ENCODE results near the gene SLC22A12. TPM values are rescaled to one million over a fixed set of nuclear protein-coding genes. Genes with fewer than 3 reads are reported as not detected.

SLC22A12 gene
- total and polyA plus RNA-seq, 2 of the 8 experiments (the other 6 are each of a cell fraction or from before 2014, with no cell fraction given) = not detected

DNA sequence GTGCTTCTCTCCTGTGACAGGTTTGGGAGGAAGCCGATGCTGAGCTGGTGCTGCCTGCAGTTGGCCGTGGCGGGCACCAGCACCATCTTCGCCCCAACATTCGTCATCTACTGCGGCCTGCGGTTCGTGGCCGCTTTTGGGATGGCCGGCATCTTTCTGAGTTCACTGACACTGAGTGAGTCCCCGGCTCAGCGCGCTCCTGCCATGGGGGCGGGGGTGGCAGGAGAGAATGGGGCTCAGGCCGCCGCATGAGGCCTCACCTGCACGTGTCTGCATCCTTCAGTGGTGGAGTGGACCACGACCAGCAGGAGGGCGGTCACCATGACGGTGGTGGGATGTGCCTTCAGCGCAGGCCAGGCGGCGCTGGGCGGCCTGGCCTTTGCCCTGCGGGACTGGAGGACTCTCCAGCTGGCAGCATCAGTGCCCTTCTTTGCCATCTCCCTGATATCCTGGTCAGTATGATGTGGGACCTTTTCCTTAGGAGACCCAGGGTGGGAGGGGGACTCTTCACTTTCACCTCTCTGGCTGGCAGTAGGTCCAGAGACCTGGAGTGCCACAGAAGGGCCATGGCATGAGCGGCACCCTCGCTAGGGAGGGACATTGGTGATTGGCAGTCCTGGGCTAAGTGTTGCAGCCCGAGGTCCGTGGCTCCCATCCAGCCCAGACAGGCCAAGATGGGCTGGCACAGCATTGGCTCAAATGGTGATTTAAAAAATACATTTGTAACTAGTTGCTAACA lies 28.9 kb upstream of the SLC22A12 start:
- Histone ChIP-seq H3K79me2 (ENCODE audit: control insufficient read depth in 1 of 2, insufficient read depth in 2 of 2, low read length in 2 of 2) (no peaks in the 10 kb centered on the region), H3K36me3 (ENCODE audit: control insufficient read depth in 2 of 4, insufficient read depth in 4 of 4, low read length in 3 of 4) (no peaks in the 10 kb centered on the region), H2AFZ (ENCODE audit: low read length) (no peak overlapping the region), H3K18ac (ENCODE audit: extremely low read depth, low read length) (no peak overlapping the region), H3K9ac (replicated peaks in 1 of 4; ENCODE audit: extremely low read depth in 1 of 4, low read depth in 3 of 4, low read length in 3 of 4) (no peak overlapping the region), H3K4me1 (replicated peaks in 1 of 4; ENCODE audit: control insufficient read depth in 3 of 4, insufficient read depth in 4 of 4, low read length in 3 of 4) (peaks cover 0 to 47% (median 31%) of the 10 kb centered on the region in 4 experiments; a peak in 6 of 7 replicates), H2AK5ac (ENCODE audit: low read depth, low read length) (no peak overlapping the region), H2BK5ac (ENCODE audit: low read depth, low read length) (no peak overlapping the region), H4K91ac (replicated peaks; ENCODE audit: insufficient read length, low read length) (peak overlapping the region; percentile 29), H3K56ac (replicated peaks; ENCODE audit: insufficient read length, low read depth, low read length) (no peak overlapping the region), H2BK120ac (replicated peaks; ENCODE audit: low read depth, low read length) (no peak overlapping the region), H3K79me1 (ENCODE audit: low read depth, low read length) (no peaks in the 10 kb centered on the region), H3K4me3 (ENCODE audit: extremely low read depth in 1 of 4, insufficient read depth in 2 of 4, low read depth in 3 of 4, low read length in 4 of 4) (no peak overlapping the region), H3K14ac (ENCODE audit: insufficient read length) (no peak overlapping the region), H2BK20ac (ENCODE audit: low read length) (no peak overlapping the region), H3K23ac (ENCODE audit: insufficient read length) (no peak overlapping the region), H4K20me1 (replicated peaks in 1 of 2; ENCODE audit: control insufficient read depth in 1 of 2, insufficient read depth in 2 of 2, low read length in 2 of 2) (peaks cover 0 to 4% of the 10 kb centered on the region in 2 experiments), H3K27ac (ENCODE audit: low read depth, low read length) (no peak overlapping the region), H4K8ac (ENCODE audit: extremely low read depth, insufficient read depth, low read length) (no peak overlapping the region), H3K4ac (replicated peaks; ENCODE audit: insufficient read length, low read depth, low read length) (no peak overlapping the region), H2BK15ac (ENCODE audit: low read length) (peak overlapping the region; percentile 61; the same call in 1 of the 2 replicates), H2BK12ac (ENCODE audit: low read depth, low read length) (peak overlapping the region; percentile 39; the same call in 1 of the 2 replicates), H3K27me3 (replicated peaks in 1 of 4; ENCODE audit: control insufficient read depth in 3 of 4, extremely low read depth in 1 of 4, insufficient read depth in 3 of 4, low read length in 3 of 4) (no peaks in the 10 kb centered on the region; a peak in 3 of 7 replicates), H3K4me2 (ENCODE audit: insufficient read depth in 1 of 2, low read depth in 2 of 2, low read length in 2 of 2) (no peak overlapping the region), H3K23me2 (ENCODE audit: low read depth, low read length) (peaks cover 5% of the 10 kb centered on the region; the same call in 1 of the 2 replicates), H3K9me3 (ENCODE audit: insufficient read depth in 2 of 2, low read depth in 1 of 2, low read length in 1 of 2) (no peaks in the 10 kb centered on the region), H4K5ac (ENCODE audit: insufficient read length, low read depth, low read length) (no peak overlapping the region)
- FAIRE-seq = no peak
- DNase-seq (ENCODE audit: low read depth in 1 of 2, low spot score in 2 of 2) = no peak
- POLR2A ChIA-PET (ENCODE audit: partially characterized antibody) = interaction anchor here (1.2 kb wide), 1 partner anchor 67 kb away, joined by 3 read pairs; no protein-coding TSS in a partner anchor
- WGBS, 2 experiments (ENCODE audit: extremely low coverage in 1 of 2, insufficient coverage in 1 of 2, insufficient read length in 1 of 2, insufficient replicate concordance in 2 of 2, low coverage in 1 of 2, low lambda C conversion rate in 2 of 2, missing lambda C conversion rate in 1 of 2) = 92% methylated on average over 27 of the region's 29 CpGs; no CpG with 5 or more reads in 1 of the 2 experiments
- CTCF ChIA-PET (ENCODE audit: partially characterized antibody) = interaction anchor here (0.6 to 8.7 kb wide), 2 partner anchors 89 to 713 kb away, joined by 3 to 75 read pairs; no protein-coding TSS in a partner anchor
- TF ChIP-seq MAFK (IDR thresholded peaks at IDR 0.05; ENCODE audit: low read depth, low read length) = no peak
- TF ChIP-seq NANOG (IDR thresholded peaks at IDR 0.05; ENCODE audit: insufficient read depth, low read depth, low read length, poor library complexity, severe bottlenecking) = no peak
- no peak for TF ChIP-seq EP300 (IDR thresholded peaks at IDR 0.05; ENCODE audit: borderline replicate concordance in 1 of 2, low read depth in 2 of 2, low read length in 2 of 2)
- TF ChIP-seq USF2 (IDR thresholded peaks at IDR 0.05; ENCODE audit: low read length) = no peak
- TF ChIP-seq RAD21 (IDR thresholded peaks at IDR 0.05 in 1 of 2, conservative IDR thresholded peaks at IDR 0.05 in 1 of 2; ENCODE audit: low read depth in 2 of 2, low read length in 2 of 2) = no peak
- no peak for TF ChIP-seq E2F6 (IDR thresholded peaks at IDR 0.05)
- TF ChIP-seq, protein P1, sequence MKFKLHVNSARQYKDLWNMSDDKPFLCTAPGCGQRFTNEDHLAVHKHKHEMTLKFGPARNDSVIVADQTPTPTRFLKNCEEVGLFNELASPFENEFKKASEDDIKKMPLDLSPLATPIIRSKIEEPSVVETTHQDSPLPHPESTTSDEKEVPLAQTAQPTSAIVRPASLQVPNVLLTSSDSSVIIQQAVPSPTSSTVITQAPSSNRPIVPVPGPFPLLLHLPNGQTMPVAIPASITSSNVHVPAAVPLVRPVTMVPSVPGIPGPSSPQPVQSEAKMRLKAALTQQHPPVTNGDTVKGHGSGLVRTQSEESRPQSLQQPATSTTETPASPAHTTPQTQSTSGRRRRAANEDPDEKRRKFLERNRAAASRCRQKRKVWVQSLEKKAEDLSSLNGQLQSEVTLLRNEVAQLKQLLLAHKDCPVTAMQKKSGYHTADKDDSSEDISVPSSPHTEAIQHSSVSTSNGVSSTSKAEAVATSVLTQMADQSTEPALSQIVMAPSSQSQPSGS (IDR thresholded peaks at IDR 0.05; ENCODE audit: low read length) = no peak

All from H1 (cell line).